Measurements from ENCODE around the gene CLDN15.

Gene CLDN15

DNA sequence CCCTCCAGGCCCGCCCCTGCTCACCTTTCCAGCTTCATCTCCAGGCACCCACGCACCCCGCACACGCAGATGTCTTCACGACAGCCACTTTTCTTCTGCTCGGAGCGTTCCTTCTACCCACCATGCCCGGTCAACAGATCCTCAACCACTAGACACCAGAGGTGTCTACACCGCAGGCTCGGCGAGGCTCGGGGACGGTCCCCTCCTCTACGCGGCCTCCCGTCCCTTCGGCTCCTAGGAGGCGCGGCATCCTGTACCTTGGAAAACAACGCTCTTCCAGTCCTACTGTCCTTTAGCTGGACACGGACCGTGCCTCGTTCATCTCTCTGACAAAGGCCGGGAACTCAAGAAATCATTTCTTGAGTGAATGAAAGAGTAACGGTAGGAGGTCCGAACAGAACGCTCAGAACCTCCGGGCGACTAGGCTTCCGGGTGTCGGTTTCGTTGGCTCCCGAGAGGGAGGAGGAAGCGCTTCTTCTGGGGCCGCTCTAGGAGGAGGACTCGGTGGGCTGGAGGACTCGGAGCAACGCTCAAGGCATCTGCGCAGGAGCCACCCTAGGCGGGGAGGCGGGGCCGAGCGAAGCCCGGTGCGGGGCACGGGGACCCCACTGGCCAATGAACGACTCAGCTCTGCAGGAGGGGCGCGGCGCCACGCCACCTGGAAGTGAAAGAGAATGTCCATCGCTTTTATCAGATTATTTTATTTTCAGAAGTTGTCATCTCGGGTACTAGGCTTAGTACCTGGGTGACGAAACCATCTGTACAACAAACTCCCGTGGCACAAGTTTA is 14.5 kb upstream of the CLDN15 start:
- H3K27ac ChIP-seq, result peak overlapping the region; percentile 60 to 84
- TF ChIP-seq, protein P1, sequence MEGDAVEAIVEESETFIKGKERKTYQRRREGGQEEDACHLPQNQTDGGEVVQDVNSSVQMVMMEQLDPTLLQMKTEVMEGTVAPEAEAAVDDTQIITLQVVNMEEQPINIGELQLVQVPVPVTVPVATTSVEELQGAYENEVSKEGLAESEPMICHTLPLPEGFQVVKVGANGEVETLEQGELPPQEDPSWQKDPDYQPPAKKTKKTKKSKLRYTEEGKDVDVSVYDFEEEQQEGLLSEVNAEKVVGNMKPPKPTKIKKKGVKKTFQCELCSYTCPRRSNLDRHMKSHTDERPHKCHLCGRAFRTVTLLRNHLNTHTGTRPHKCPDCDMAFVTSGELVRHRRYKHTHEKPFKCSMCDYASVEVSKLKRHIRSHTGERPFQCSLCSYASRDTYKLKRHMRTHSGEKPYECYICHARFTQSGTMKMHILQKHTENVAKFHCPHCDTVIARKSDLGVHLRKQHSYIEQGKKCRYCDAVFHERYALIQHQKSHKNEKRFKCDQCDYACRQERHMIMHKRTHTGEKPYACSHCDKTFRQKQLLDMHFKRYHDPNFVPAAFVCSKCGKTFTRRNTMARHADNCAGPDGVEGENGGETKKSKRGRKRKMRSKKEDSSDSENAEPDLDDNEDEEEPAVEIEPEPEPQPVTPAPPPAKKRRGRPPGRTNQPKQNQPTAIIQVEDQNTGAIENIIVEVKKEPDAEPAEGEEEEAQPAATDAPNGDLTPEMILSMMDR (IDR thresholded peaks at IDR 0.05), result no peak
- peak overlapping the region; percentile 95 for H3K4me3 ChIP-seq
- DNase-seq (ENCODE audit: low spot score), result peak; percentile 98

DNA sequence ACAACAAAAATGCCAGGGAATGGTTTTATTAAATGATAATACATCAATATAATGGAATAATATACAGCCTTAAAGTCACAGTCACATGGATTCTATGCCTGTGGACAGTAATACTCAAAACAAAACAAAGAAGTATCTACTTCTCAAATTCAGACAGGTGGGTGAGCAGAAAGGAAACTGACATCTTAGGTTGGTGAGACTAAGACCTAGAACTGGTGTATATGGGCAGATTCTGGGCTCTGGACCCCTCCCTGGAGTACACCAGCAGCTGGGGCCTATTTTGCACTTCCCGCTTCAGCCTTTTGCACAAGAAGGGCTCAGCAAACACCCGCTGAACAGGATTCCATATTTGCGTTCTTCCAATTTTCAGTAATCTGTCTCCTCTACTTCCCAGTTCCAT is 12.7 kb upstream of the CLDN15 start:
- Histone ChIP-seq H3K4me3 (no peak overlapping the region), H3K27ac (no peak overlapping the region)
- TF ChIP-seq, protein P1 (IDR thresholded peaks at IDR 0.05), result no peak
- DNase-seq (ENCODE audit: low spot score), result no peak

DNA sequence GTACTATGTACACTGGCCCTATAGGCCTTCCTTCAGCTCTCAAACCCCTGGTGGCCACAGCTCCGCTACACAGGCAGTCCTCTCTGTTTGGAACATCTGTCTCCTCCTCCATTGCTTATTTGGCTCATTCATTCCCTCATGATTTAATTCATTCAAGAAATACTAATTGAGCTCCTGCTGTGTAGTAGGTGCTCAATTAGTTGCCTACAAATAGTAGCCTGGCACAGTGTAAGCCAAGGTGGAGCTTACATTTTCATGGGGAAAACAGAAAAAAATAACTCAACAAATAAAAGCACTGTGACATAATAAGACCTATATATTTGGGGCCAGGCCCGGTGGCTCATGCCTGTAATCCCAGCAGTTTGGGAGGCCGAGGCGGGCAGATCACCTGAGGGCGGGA is 10.7 kb upstream of the CLDN15 start:
- H3K4me3 ChIP-seq, result no peak overlapping the region
- DNase-seq (ENCODE audit: low spot score), result no peak
- TF ChIP-seq, protein P1 (IDR thresholded peaks at IDR 0.05), result no peak
- no peak overlapping the region for H3K27ac ChIP-seq

DNA sequence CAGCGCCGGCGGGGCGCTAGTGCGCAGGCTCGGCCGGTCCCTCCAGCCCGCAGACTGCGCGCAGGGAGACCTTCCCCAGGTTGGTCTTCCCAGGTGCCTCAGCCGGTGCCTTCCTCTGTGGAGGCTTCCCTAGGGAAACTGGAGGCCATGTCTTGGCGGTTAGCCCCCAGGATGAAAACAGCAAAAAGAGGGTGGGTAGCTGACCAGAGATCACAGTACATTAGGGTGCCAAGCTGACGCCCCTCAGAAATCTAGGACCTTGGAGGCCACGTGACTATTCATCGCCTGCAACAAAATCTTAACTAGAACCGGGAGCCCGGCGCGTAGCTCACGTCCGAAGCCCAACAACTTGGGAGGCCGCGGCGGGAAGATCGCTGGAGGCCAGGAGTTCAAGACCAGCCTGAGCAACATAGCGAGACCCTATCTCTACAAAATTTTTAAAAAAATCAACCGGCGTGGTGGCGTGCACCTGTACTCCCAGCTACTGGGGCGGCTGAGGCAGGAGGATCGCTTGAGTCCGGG is 7.6 kb upstream of the CLDN15 start:
- no peak for DNase-seq (ENCODE audit: low spot score)
- TF ChIP-seq, protein P1 (IDR thresholded peaks at IDR 0.05), result no peak
- Histone ChIP-seq H3K27ac (peak overlapping the region; percentile 89 to 98), H3K4me3 (peak overlapping the region; percentile 89)

DNA sequence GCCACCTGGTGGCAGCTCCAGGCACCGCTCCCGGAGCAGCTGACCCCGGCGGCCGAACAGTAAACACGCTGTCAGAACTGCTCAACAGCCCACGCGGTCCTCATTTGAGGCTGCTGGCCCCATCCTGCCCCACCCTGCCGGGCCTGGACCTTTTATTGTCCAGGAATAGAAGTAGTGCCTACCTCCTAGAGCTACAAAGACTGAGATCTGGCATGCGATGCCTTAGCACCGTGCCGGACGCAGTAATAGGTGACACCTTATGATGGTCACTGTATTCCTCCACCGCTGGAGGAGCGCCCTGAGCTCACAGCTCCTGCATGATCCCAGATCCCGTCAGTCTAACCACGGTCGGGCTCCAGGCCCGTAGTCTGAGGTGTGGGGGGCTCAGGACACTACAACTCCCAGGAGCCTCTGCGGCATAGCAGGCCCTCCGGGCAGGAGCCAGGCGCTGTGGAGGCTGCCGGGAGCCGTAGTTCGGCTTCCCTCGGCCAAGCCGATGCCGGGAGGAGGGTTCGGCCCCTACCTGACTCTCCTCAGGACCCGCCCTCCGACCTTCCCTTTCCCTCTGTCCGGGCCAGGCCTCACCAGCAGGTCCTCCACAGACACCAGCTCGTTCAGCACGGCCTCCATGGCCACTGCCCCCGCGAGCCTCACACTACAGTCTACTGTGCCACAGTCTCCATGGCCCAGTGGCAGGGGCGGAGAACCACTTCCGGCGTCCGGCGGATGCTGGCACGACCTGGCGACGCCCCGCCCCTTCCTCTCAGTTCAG is 7.0 kb upstream of the CLDN15 start, which contains the start of gene FIS1:
TSS of gene FIS1 (minus strand) at position 707 of the 772 bp plus-strand sequence. CDS start at position 630, 77 bp downstream.
- DNase-seq (ENCODE audit: low spot score), result peak; percentile 95
- TF ChIP-seq, protein P1 (IDR thresholded peaks at IDR 0.05), result peak; percentile 9
- peak within 1 kb of the TSS; percentile 89 to 98 for H3K27ac ChIP-seq
- H3K4me3 ChIP-seq, result peak within 1 kb of the TSS; percentile 89

DNA sequence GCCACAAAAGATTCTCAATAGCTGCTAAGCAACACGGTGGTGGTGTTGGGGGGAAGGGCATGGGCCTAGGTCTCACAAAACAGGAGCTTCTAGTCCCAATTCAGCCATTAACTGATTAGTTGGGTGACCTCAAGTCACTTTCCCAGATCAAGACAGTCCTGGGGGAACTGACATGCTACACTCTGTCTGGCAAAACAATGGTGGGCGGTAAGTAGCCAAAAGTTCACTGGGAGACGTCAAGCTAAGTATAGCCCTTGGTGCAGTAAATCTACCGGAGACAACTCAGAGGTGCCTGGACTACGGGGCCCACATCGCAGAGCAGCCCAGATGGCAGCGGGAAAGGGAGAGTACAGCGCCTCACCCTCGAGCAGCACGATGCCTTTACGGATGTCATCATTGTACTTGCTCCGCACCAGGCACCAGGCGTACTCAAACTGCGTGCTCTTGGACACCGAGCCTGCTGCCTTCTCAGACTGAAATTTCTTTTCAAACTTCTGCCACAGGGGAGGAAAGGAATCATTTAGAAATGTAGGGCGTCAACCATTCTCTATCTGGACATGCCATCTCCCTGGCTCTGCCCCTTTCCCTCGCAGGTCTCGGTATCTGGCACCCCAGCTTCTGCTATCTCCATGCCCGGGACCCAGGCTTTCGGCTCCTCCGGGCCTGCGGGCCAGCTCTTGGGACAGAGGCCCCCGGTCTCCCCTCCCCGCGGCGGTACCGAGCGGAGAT is 6.2 kb upstream of the CLDN15 start:
- TF ChIP-seq, protein P1 (IDR thresholded peaks at IDR 0.05), result peak; percentile 89
- DNase-seq (ENCODE audit: low spot score), result no peak
- H3K27ac ChIP-seq, result peak overlapping the region; percentile 89 to 98
- H3K4me3 ChIP-seq, result peak overlapping the region; percentile 89
